GM06990 (cell line): ENCODE results near the gene CARD11.

Source experiments
- DNase-seq: peaks from one replicate; pipeline ENCODE4 v3.0.0-alpha.2; 2011; ENCODE audit not compliant: insufficient read length; ENCODE audit errors: extremely low read depth
- H3K27me3 ChIP-seq: replicated peaks from 2 replicates; pipeline ENCODE4 v1.6.0; 2011; ENCODE audit warnings: low read length; ENCODE audit not compliant: control insufficient read depth, insufficient read depth
- H3K36me3 ChIP-seq: 2 replicates; pipeline ENCODE4 v1.5.1; 2011; ENCODE audit warnings: low read length; ENCODE audit not compliant: control insufficient read depth, insufficient read depth
- H3K4me3 ChIP-seq: replicated peaks from 2 replicates; pipeline ENCODE4 v1.5.1; 2011; ENCODE audit warnings: low read depth, mild to moderate bottlenecking, control low read depth, low read length
- TF ChIP-seq, protein P1 (sequence below): IDR thresholded peaks from 2 replicates; pipeline ENCODE4 v1.5.1; 2011; ENCODE audit warnings: low read length, control low read depth, mild to moderate bottlenecking, inconsistent platforms; ENCODE audit not compliant: insufficient read depth, poor library complexity, severe bottlenecking

The CARD11 gene

DNA sequence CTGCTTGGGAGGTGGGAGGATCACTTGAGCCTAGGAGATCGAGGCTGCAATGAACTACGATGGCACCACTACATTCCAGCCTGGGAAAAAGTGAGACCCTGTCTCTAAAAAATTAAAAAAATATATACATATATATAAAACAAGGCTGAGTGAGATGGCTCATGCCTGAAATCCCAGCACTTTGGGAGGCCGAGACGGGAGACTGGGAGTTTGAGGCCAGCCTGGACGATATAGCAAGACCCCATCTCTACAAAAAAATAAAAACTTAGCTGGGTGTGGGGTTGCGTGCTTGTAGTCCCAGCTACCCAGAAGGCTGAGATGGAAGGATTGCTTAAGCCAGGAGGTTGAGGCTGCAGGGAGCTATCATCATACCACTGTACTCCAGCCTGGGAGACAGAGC is 87.6 kb downstream of the CARD11 start:
- Histone ChIP-seq H3K36me3 (peaks cover 23% of the 10 kb centered on the region), H3K4me3 (no peak overlapping the region), H3K27me3 (no peaks in the 10 kb centered on the region)
- no peak for DNase-seq
- TF ChIP-seq, protein P1, sequence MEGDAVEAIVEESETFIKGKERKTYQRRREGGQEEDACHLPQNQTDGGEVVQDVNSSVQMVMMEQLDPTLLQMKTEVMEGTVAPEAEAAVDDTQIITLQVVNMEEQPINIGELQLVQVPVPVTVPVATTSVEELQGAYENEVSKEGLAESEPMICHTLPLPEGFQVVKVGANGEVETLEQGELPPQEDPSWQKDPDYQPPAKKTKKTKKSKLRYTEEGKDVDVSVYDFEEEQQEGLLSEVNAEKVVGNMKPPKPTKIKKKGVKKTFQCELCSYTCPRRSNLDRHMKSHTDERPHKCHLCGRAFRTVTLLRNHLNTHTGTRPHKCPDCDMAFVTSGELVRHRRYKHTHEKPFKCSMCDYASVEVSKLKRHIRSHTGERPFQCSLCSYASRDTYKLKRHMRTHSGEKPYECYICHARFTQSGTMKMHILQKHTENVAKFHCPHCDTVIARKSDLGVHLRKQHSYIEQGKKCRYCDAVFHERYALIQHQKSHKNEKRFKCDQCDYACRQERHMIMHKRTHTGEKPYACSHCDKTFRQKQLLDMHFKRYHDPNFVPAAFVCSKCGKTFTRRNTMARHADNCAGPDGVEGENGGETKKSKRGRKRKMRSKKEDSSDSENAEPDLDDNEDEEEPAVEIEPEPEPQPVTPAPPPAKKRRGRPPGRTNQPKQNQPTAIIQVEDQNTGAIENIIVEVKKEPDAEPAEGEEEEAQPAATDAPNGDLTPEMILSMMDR, result no peak

DNA sequence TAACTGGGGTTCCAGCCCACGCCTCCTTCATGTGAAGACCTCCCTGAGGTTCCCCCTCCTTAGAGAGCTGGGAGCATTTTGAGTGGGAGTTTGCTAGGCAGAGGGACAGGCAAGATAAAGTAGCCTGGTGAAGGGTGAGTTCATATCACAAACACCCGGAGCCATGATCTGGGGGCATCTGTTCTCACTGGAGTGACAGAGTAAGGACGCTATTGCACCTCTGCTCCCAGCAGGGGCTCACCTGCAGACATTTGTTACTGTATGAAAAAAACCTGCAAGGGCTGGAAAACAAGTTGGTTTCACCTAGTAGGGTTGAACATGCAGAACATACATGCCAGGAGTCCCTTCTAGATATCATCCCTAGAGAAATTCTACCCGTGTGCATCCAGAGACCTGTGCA is 88.4 kb downstream of the CARD11 start:
- DNase-seq, result no peak
- H3K4me3 ChIP-seq, result no peak overlapping the region
- H3K27me3 ChIP-seq, result no peaks in the 10 kb centered on the region
- peaks cover 23% of the 10 kb centered on the region for H3K36me3 ChIP-seq
- TF ChIP-seq, protein P1, result no peak

DNA sequence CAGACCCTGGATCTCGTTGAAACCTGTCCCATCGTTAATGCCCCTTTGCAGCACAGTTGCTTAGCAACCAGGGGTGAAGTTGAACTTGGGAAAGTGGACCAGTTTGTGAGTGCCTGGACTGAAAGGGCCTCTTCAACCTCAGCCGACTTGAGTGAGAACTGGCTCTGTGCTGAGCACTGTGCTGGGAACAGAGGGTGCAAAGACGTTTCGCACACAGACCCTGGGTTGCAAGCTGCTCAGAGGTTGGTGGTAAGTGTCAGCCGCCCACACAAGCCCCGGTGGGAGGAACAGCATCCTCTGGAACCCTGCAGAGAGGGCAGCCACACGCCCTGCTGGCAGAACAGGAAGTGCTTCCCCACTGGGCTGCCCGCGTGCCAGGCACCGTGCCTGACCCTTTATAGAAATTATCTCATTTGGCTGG is 89.2 kb downstream of the CARD11 start:
- peaks cover 23% of the 10 kb centered on the region for H3K36me3 ChIP-seq
- no peak overlapping the region for H3K4me3 ChIP-seq
- TF ChIP-seq, protein P1, result no peak
- DNase-seq, result no peak
- no peaks in the 10 kb centered on the region for H3K27me3 ChIP-seq

DNA sequence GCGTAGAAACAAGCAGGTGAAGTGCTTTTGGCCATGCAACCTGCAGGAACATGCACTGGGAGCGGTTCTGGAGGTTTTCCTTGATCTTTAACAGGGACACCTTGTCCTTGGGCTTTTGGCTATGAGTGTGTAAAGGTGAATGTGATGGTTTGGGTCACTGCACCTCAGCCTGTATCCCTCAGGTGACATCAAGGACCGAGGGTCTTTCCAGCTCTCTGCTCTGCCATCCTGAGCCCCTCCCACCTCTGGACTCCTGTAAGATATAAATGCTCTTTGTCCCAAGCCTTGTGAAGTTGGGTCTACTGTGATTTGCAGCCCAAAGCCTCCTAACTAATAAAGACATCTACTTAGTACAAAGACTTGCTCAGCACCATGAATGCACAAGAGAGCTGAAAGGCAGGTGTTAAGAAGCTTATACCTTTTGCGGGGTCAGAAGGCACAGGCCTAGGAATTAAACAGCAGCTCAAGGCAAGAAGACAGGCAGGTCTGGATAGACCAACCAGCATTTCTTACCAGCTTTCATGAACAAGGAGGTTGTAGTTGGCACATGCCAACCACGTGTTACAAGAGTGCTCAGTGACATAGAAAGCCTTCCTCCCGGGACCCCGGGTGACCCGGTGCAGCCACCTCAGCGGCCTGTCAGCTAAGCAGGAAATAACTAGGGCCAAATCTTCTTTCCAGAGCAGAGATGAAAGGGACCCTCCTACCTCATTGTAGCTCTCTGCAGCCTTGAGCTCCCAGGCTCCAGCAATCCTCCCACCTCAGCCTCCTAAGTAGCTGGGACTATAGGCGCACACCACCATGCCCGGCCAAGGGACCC is 89.9 kb downstream of the CARD11 start:
- H3K27me3 ChIP-seq, result no peaks in the 10 kb centered on the region
- TF ChIP-seq, protein P1, result no peak
- peaks cover 23% of the 10 kb centered on the region for H3K36me3 ChIP-seq
- DNase-seq, result no peak
- H3K4me3 ChIP-seq, result no peak overlapping the region

DNA sequence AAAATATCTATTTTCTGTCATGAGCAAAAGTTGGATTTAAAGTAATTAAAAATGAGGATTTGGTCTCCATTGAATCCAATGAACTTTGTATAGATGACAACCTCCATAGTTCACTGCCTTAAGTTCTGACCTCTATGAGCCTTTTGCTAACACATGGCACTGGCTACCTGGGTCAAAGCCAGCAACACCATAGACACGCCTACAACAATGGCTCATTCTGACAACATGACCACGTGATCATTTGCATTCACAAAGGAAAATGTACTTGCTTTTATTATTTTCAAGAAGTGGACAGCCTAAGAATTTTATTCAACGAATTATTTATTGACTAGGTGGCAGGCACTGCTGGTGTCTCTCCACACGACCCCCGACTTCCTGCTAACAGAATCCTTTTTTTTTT is 90.6 kb downstream of the CARD11 start:
- no peak overlapping the region for H3K4me3 ChIP-seq

More for the DNA sequence above, 90.6 kb downstream of the CARD11 start:
- no peak for DNase-seq
- peaks cover 23% of the 10 kb centered on the region for H3K36me3 ChIP-seq
- TF ChIP-seq, protein P1, result no peak
- no peaks in the 10 kb centered on the region for H3K27me3 ChIP-seq
